Measurements from ENCODE around the gene MCRIP1. TPM values are rescaled to one million over a fixed set of nuclear protein-coding genes. Genes with fewer than 3 reads are reported as not detected.

Gene MCRIP1
- total and polyA plus RNA-seq, 2 of the 13 experiments (the other 11 are each of a cell fraction or from before 2014, with no cell fraction given) = 79.7 to 84.9 TPM

GRCh38 chr17:81860756-81861568 is 27.9 kb upstream of the MCRIP1 start (continued):
- TF ChIP-seq ARID4A (CRISPR knock-in tag; IDR thresholded peaks at IDR 0.05; ENCODE audit: borderline replicate concordance) = peak; percentile 89
- TF ChIP-seq ZFP36L1 (CRISPR knock-in tag; IDR thresholded peaks at IDR 0.05) = peak; percentile 96; the same call in 1 of the 2 replicates
- peak; percentile 69; the same call in 1 of the 2 replicates for TF ChIP-seq SMAD1 (CRISPR knock-in tag; IDR thresholded peaks at IDR 0.05; ENCODE audit: borderline replicate concordance, low read depth)
- no peak for TF ChIP-seq ZSCAN30 (CRISPR knock-in tag; IDR thresholded peaks at IDR 0.05)
- peak; percentile 97 for TF ChIP-seq SAP130 (CRISPR knock-in tag; IDR thresholded peaks at IDR 0.05; ENCODE audit: low read depth)
- TF ChIP-seq ASH2L (IDR thresholded peaks at IDR 0.05; ENCODE audit: insufficient read length, low read depth, low read length) = peak; percentile 86
- TF ChIP-seq HOXA7 (CRISPR knock-in tag; IDR thresholded peaks at IDR 0.05) = no peak
- no peak for TF ChIP-seq ZNF496 (CRISPR knock-in tag; IDR thresholded peaks at IDR 0.05; ENCODE audit: insufficient replicate concordance)
- TF ChIP-seq ELF1 (CRISPR knock-in tag; IDR thresholded peaks at IDR 0.05) = peak; percentile 88
- peak; percentile 75 for TF ChIP-seq ZNF547 (CRISPR knock-in tag; IDR thresholded peaks at IDR 0.05)
- peak; percentile 89 for TF ChIP-seq ZBTB7B (CRISPR knock-in tag; IDR thresholded peaks at IDR 0.05)
- peak; percentile 75; the same call in 1 of the 2 replicates for TF ChIP-seq ZBTB43 (CRISPR knock-in tag; conservative IDR thresholded peaks at IDR 0.05)
- TF ChIP-seq PHF8 (CRISPR knock-in tag; IDR thresholded peaks at IDR 0.05) = peak; percentile 97
- no peak for TF ChIP-seq NBN (conservative IDR thresholded peaks at IDR 0.05)
- peak; percentile 84; the same call in 1 of the 2 replicates for TF ChIP-seq ZBTB20 (CRISPR knock-in tag; IDR thresholded peaks at IDR 0.05; ENCODE audit: borderline replicate concordance, low read depth)
- peak; percentile 98 for TF ChIP-seq RFXAP (CRISPR knock-in tag; IDR thresholded peaks at IDR 0.05; ENCODE audit: borderline replicate concordance)
- TF ChIP-seq POGZ (CRISPR knock-in tag; IDR thresholded peaks at IDR 0.05) = peak; percentile 92
- no peak for TF ChIP-seq HMG20A (CRISPR knock-in tag; IDR thresholded peaks at IDR 0.05; ENCODE audit: borderline replicate concordance)
- TF ChIP-seq NFAT5 (CRISPR knock-in tag; IDR thresholded peaks at IDR 0.05) = 0 out of 2 replicates have a peak, but pooled peaks have one; percentile 45
